HepG2 (cell line): ENCODE data around the gene CEP57L1. TPM values are rescaled to one million over a fixed set of nuclear protein-coding genes. Genes with fewer than 3 reads are reported as not detected.

ENCODE experiments used
- ATAC-seq: fragments of 200-7000 bp; cut with Tn5 transposase; 3 replicates; pipeline ENCODE4 v1.9.1; 2020; ENCODE audit warnings: mild to moderate bottlenecking, moderate library complexity
- BruUV-seq: library from RNA; stranded (reverse); fragments of 400-500 nt; replicated peaks from 2 replicates; lab custom pipeline; 2021; lab: Mats Ljungman, UMichigan
- CTCF ChIA-PET: fragments of 300-600 bp; formaldehyde crosslinking; extraction: SDS; loops from one replicate; lab custom pipeline; 2021; ENCODE audit warnings: low total read pairs, inconsistent platforms, low intra/inter-chr PET ratio; lab: Yijun Ruan, JAX
- POLR2A ChIA-PET: fragments of 350-600 bp; sonication (Branson Sonifier 250); formaldehyde crosslinking; loops from one replicate; lab custom pipeline; 2020; ENCODE audit warnings: antibody characterized with exemption, inconsistent platforms; lab: Yijun Ruan, JAX
- DNase-seq: peaks from one replicate; pipeline ENCODE4 v3.0.0-alpha.2; 2015; ENCODE audit warnings: low spot score
- FAIRE-seq: peaks from 3 replicates; lab custom pipeline; 2011; peaks lifted over from hg19 to GRCh38; lab: Jason Lieb, UNC
- H2AFZ ChIP-seq: one replicate; pipeline ENCODE4 v1.6.1; 2011; ENCODE audit warnings: low read length, inconsistent platforms
- H3K27ac ChIP-seq: fragments of 300-600 bp; 3 replicates; pipeline ENCODE4 v1.8.0; 2011; ENCODE audit warnings: mixed run types, mild to moderate bottlenecking, mixed read lengths, low read length, inconsistent platforms; ENCODE audit not compliant: insufficient read depth; ENCODE audit errors: extremely low read length
- H3K27me3 ChIP-seq, 2 experiments: fragments of 200-600 bp in 1 of 2; 2 replicates in 1 of 2; 3 replicates in 1 of 2; pipeline versions ENCODE4 v1.6.0 to v1.8.0; 2011; ENCODE audit warnings: low read length in 2 of 2, mild to moderate bottlenecking in 2 of 2, moderate library complexity in 2 of 2, inconsistent platforms in 1 of 2; ENCODE audit not compliant: insufficient read depth in 2 of 2, control insufficient read depth in 1 of 2
- H3K36me3 ChIP-seq, 2 experiments: fragments of 200-600 bp in 1 of 2; replicated peaks in 1 of 2; 2 replicates in 1 of 2; 3 replicates in 1 of 2; pipeline versions ENCODE4 v1.5.1 to v1.8.0; 2011; ENCODE audit warnings: low read length in 2 of 2, inconsistent platforms in 1 of 2; ENCODE audit not compliant: insufficient read depth in 2 of 2, control insufficient read depth in 1 of 2
- H3K4me1 ChIP-seq: 2 replicates; pipeline ENCODE4 v1.5.1; 2012; ENCODE audit warnings: low read length, inconsistent platforms; ENCODE audit not compliant: insufficient read depth
- H3K4me2 ChIP-seq: 2 replicates; pipeline ENCODE4 v1.6.0; 2011; ENCODE audit warnings: low read depth, low read length, inconsistent platforms
- H3K4me3 ChIP-seq, 3 experiments: fragments of 200-600 bp in 1 of 3; sonication (generic), shearing (Covaris generic) in 1 of 3; replicated peaks in 1 of 3; 2 replicates each; pipeline ENCODE4 v1.5.1; 2011 to 2016; ENCODE audit warnings: low read length in 3 of 3, inconsistent platforms in 2 of 3, low read depth in 2 of 3, mild to moderate bottlenecking in 2 of 3, control low read depth in 1 of 3, mixed read lengths in 1 of 3; ENCODE audit not compliant: insufficient read depth in 1 of 3
- H3K79me2 ChIP-seq: one replicate; pipeline ENCODE4 v1.6.1; 2011; ENCODE audit warnings: low read length, inconsistent platforms; ENCODE audit not compliant: insufficient read depth
- H3K9ac ChIP-seq: 2 replicates; pipeline ENCODE4 v1.6.0; 2011; ENCODE audit warnings: mild to moderate bottlenecking, low read depth, low read length, inconsistent platforms; ENCODE audit not compliant: insufficient read depth
- H3K9me3 ChIP-seq: 2 replicates; pipeline ENCODE4 v1.5.1; 2012; ENCODE audit warnings: mild to moderate bottlenecking, low read length
- H4K20me1 ChIP-seq: 2 replicates; pipeline ENCODE4 v1.6.0; 2011; ENCODE audit warnings: inconsistent platforms, mild to moderate bottlenecking, low read length, moderate library complexity; ENCODE audit not compliant: insufficient read depth
- ATF7 ChIP-seq, 2 experiments: fragments of 450-650 bp in 1 of 2; sonication (generic) in 1 of 2; formaldehyde crosslinking in 1 of 2; IDR thresholded peaks; 2 replicates each; pipeline versions ENCODE4 v1.4.0 to v1.6.1; 2016 to 2020; ENCODE audit warnings: antibody characterized with exemption in 1 of 2, mild to moderate bottlenecking in 1 of 2, missing genetic modification reagents in 1 of 2
- CCAR2 ChIP-seq: fragments of 200-400 bp; formaldehyde crosslinking; optimal IDR thresholded peaks from 2 replicates; pipeline ENCODE3; 2018; ENCODE audit warnings: low read depth, mild to moderate bottlenecking, low read length, moderate library complexity
- GATAD1 ChIP-seq: IDR thresholded peaks from 2 replicates; pipeline ENCODE4 v1.6.1; 2016; ENCODE audit warnings: missing genetic modification reagents, missing compliant biosample characterization
- HES4 ChIP-seq: sonication (generic); formaldehyde crosslinking; IDR thresholded peaks from 2 replicates; pipeline ENCODE4 v1.9.0; 2021; ENCODE audit warnings: mild to moderate bottlenecking, missing genetic modification reagents, borderline replicate concordance
- NFRKB ChIP-seq: fragments of 450-650 bp; IDR thresholded peaks from 2 replicates; pipeline ENCODE4 v1.6.1; 2017
- RFXAP ChIP-seq: sonication (generic); formaldehyde crosslinking; IDR thresholded peaks from 2 replicates; pipeline ENCODE4 v1.4.0; 2020; ENCODE audit warnings: missing genetic modification reagents, borderline replicate concordance
- ZNF30 ChIP-seq: sonication (generic); formaldehyde crosslinking; IDR thresholded peaks from 2 replicates; pipeline ENCODE4 v1.5.0; 2020; ENCODE audit warnings: mild to moderate bottlenecking, missing genetic modification reagents
- ZNF746 ChIP-seq: sonication (generic); formaldehyde crosslinking; IDR thresholded peaks from 2 replicates; pipeline ENCODE4 v1.8.0; 2022; ENCODE audit warnings: mild to moderate bottlenecking, missing genetic modification reagents
- WGBS: methylation state at CpG from one replicate; pipeline ENCODE4 v1.1.6; 2017; ENCODE audit warnings: low lambda C conversion rate; 5-methylcytosine and 5-hydroxymethylcytosine counted together
- in situ Hi-C: cut with HindIII; loops from 2 replicates; pipeline ENCODE4 v1.10.0; 2017; ENCODE audit warnings: low pct_unique_long_range_greater_than_20kb; ENCODE audit not compliant: extremely low pct_ligation_motif_present
- intact Hi-C: fragments of 100-400 bp; cut with micrococcal nuclease; formaldehyde crosslinking; loops from one replicate; pipeline ENCODE4 v1.10.0; 2022; ENCODE audit not compliant: unreplicated experiment
- polyA plus RNA-seq, 8 experiments: library from polyadenylated mRNA; depleted of rRNA in 3 of 8; stranded (reverse) in 7 of 8; unstranded in 1 of 8; fragments of >200 nt; fragmentation: Illumina TruSeq in 4 of 8; extraction: Trizol in 4 of 8; gene quantifications; 2 replicates each; pipeline versions ENCODE4 v1.2.1 to v1.2.3, GENCODE V29; 2011 to 2016; ENCODE audit warnings: low read depth in 4 of 8, missing spikeins in 1 of 8, mixed read lengths in 1 of 8; ENCODE audit not compliant: insufficient read depth in 1 of 8
- total RNA-seq, 5 experiments: library from RNA; depleted of rRNA; stranded (reverse); fragments of >200 nt; fragmentation: Illumina TruSeq; extraction: Trizol; gene quantifications; 2 replicates each; pipeline ENCODE4 v1.2.3, GENCODE V29; 2016; ENCODE audit warnings: low read depth in 1 of 5
- TF ChIP-seq, protein P1 (sequence below): sonication (generic); formaldehyde crosslinking; IDR thresholded peaks from 2 replicates; pipeline ENCODE4 v1.4.0; 2020; ENCODE audit warnings: missing genetic modification reagents, mild to moderate bottlenecking, borderline replicate concordance
- TF ChIP-seq, protein P2 (sequence below): sonication (generic); formaldehyde crosslinking; IDR thresholded peaks from 2 replicates; pipeline ENCODE4 v1.9.0; 2022; ENCODE audit warnings: missing genetic modification reagents, mild to moderate bottlenecking, borderline replicate concordance
- TF ChIP-seq, protein P3 (sequence below): sonication (generic); formaldehyde crosslinking; IDR thresholded peaks from 2 replicates; pipeline ENCODE4 v1.4.0; 2020; ENCODE audit warnings: low read depth, mild to moderate bottlenecking, missing genetic modification reagents
- TF ChIP-seq, protein P4 (sequence below): sonication (generic); formaldehyde crosslinking; IDR thresholded peaks from 2 replicates; pipeline ENCODE4 v1.5.1; 2020; ENCODE audit warnings: missing genetic modification reagents, mild to moderate bottlenecking, borderline replicate concordance

CEP57L1 gene
- total and polyA plus RNA-seq, 2 of the 13 experiments (the other 11 are each of a cell fraction or from before 2014, with no cell fraction given) = 7.7 to 15.5 TPM

DNA sequence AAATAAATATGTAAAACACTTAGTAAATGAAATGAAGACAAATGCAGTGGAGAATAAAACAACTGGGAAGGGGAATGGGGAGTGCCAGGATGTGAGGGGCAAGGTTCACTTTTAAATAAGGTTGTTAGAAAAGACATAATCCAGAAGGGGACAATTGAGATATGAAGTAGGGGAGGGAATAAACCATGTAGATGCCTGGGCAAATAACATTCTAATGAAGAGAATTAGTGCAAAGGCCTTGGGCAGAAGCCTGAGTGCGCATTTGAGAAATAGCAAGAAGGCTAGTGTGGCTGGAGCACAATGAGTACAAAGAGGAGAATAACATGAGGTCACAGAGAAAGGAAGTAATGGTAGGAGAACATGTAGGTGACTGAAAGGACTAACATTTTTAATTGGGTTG is 2.4 kb downstream of the CEP57L1 start:
- TF ChIP-seq NFRKB (no peak), GATAD1 (CRISPR knock-in tag) (no peak)
- TF ChIP-seq, all 625 proteins: peak for 0

DNA sequence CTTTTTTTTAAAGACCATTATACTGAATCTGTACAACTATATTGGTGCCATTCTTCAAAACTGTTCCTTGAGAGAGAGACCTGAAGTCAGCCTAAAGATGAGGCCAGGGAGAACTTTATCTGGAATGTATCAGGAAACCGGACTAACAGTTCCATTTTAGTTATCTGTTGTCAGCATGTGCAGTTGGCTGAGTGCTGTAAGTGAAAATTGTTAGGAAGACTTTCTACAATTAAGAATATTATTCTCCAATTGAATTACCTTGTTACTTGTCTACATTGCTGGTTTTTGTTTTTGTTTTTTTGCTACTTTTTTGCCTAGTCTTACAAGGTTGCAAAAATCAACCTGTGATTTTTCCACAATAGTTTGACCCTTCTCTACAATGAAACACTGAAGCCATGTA is 7.5 kb downstream of the CEP57L1 start:
- Histone ChIP-seq H3K27ac (no peak overlapping the region), H3K79me2 (no peaks in the 10 kb centered on the region), H2AFZ (no peak overlapping the region), H4K20me1 (no peaks in the 10 kb centered on the region), H3K9ac (no peak overlapping the region), H3K4me2 (no peak overlapping the region), H3K27me3 (no peaks in the 10 kb centered on the region), H3K36me3 (no peaks in the 10 kb centered on the region), H3K9me3 (no peaks in the 10 kb centered on the region), H3K4me1 (0 out of 2 replicates have a peak, but pooled peaks cover 2% of the 10 kb centered on the region), H3K4me3 (no peak overlapping the region)
- no TSS peak for BruUV-seq
- intact Hi-C loops (no loop called here), in situ Hi-C loops (no loop called here)
- DNase-seq (no peak), FAIRE-seq (no peak), ATAC-seq (no peak)
- CTCF ChIA-PET = no interaction called here
- POLR2A ChIA-PET = no interaction called here
- 95% methylated on average over 1 of the region's 1 CpG for WGBS
- TF ChIP-seq, protein P1, sequence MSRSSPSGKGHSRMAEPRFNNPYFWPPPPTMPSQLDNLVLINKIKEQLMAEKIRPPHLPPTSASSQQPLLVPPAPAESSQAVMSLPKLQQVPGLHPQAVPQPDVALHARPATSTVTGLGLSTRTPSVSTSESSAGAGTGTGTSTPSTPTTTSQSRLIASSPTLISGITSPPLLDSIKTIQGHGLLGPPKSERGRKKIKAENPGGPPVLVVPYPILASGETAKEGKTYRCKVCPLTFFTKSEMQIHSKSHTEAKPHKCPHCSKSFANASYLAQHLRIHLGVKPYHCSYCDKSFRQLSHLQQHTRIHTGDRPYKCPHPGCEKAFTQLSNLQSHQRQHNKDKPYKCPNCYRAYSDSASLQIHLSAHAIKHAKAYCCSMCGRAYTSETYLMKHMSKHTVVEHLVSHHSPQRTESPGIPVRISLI (CRISPR knock-in tag) = no peak
- TF ChIP-seq ZNF30 (CRISPR knock-in tag) = no peak
- TF ChIP-seq ATF7 (IDR thresholded peaks at IDR 0.05) = no peak
- TF ChIP-seq ATF7 (CRISPR knock-in tag; IDR thresholded peaks at IDR 0.05) = no peak
- TF ChIP-seq HES4 (CRISPR knock-in tag) = no peak
- no peak for TF ChIP-seq ZNF746 (CRISPR knock-in tag)
- TF ChIP-seq, protein P2, sequence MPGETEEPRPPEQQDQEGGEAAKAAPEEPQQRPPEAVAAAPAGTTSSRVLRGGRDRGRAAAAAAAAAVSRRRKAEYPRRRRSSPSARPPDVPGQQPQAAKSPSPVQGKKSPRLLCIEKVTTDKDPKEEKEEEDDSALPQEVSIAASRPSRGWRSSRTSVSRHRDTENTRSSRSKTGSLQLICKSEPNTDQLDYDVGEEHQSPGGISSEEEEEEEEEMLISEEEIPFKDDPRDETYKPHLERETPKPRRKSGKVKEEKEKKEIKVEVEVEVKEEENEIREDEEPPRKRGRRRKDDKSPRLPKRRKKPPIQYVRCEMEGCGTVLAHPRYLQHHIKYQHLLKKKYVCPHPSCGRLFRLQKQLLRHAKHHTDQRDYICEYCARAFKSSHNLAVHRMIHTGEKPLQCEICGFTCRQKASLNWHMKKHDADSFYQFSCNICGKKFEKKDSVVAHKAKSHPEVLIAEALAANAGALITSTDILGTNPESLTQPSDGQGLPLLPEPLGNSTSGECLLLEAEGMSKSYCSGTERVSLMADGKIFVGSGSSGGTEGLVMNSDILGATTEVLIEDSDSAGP (CRISPR knock-in tag) = no peak
- TF ChIP-seq, protein P3, sequence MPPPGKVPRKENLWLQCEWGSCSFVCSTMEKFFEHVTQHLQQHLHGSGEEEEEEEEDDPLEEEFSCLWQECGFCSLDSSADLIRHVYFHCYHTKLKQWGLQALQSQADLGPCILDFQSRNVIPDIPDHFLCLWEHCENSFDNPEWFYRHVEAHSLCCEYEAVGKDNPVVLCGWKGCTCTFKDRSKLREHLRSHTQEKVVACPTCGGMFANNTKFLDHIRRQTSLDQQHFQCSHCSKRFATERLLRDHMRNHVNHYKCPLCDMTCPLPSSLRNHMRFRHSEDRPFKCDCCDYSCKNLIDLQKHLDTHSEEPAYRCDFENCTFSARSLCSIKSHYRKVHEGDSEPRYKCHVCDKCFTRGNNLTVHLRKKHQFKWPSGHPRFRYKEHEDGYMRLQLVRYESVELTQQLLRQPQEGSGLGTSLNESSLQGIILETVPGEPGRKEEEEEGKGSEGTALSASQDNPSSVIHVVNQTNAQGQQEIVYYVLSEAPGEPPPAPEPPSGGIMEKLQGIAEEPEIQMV = no peak
- TF ChIP-seq RFXAP (CRISPR knock-in tag) = no peak
- TF ChIP-seq CCAR2 = no peak
- TF ChIP-seq, protein P4, sequence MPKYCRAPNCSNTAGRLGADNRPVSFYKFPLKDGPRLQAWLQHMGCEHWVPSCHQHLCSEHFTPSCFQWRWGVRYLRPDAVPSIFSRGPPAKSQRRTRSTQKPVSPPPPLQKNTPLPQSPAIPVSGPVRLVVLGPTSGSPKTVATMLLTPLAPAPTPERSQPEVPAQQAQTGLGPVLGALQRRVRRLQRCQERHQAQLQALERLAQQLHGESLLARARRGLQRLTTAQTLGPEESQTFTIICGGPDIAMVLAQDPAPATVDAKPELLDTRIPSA (CRISPR knock-in tag) = no peak

More for the DNA sequence above, 2.4 kb downstream of the CEP57L1 start:
- DNase-seq (no peak), FAIRE-seq (no peak), ATAC-seq (no peak)
- no TSS peak for BruUV-seq
- Histone ChIP-seq H4K20me1 (peaks cover 7% of the 10 kb centered on the region; the same call in 1 of the 2 replicates), H3K9ac (no peak overlapping the region), H2AFZ (no peak overlapping the region), H3K4me1 (peaks cover 22% of the 10 kb centered on the region), H3K4me2 (no peak overlapping the region), H3K27me3 (no peaks in the 10 kb centered on the region; a peak in 1 of 5 replicates), H3K79me2 (peaks cover 26% of the 10 kb centered on the region), H3K9me3 (no peaks in the 10 kb centered on the region), H3K36me3 (no peaks in the 10 kb centered on the region), H3K27ac (no peak overlapping the region), H3K4me3 (no peak overlapping the region)
- intact Hi-C loops (loop anchor here (5.0 kb wide), 1 partner anchor 285 kb away; the partner anchor contains the start of gene CD164), in situ Hi-C loops (no loop called here)
- ChIA-PET CTCF (no interaction called here), POLR2A (no interaction called here)
- 97% methylated on average over 1 of the region's 1 CpG for WGBS
